MCF 10A (cell line): Measurements from ENCODE around the gene DHDH. TPM values are rescaled to one million over a fixed set of nuclear protein-coding genes. Genes with fewer than 3 reads are reported as not detected.
A peak's percentile ranks its signal among the peaks of the same experiment; 100 is the strongest.

Source experiments
- BruUV-seq: library from RNA; stranded (reverse); fragments of 400-500 nt; replicated peaks from 2 replicates; lab custom pipeline; 2021; lab: Mats Ljungman, UMichigan
- CTCF ChIA-PET: fragments of 300-600 bp; sonication (Branson Sonifier 250); formaldehyde crosslinking; extraction: SDS; loops from one replicate; lab custom pipeline; 2021; ENCODE audit warnings: antibody characterized with exemption, inconsistent platforms; lab: Yijun Ruan, JAX
- POLR2A ChIA-PET: fragments of 300-600, 350-650 bp; sonication (Branson Sonifier 250); formaldehyde crosslinking; extraction: SDS; loops from one replicate; lab custom pipeline; 2020; ENCODE audit warnings: antibody characterized with exemption, inconsistent platforms; lab: Yijun Ruan, JAX
- DNase-seq: peaks from one replicate; pipeline ENCODE4 v3.0.0-alpha.2; 2018; ENCODE audit not compliant: unreplicated experiment
- H3K27ac Mint-ChIP-seq: one replicate; pipeline ENCODE4 v1.8.0; 2022; ENCODE audit warnings: mild to moderate bottlenecking, low read depth, mixed read lengths; ENCODE audit not compliant: unreplicated experiment
- H3K27me3 Mint-ChIP-seq: one replicate; pipeline ENCODE4 v1.8.0; 2022; ENCODE audit warnings: mixed read lengths; ENCODE audit not compliant: insufficient read depth, unreplicated experiment
- H3K36me3 Mint-ChIP-seq: one replicate; pipeline ENCODE4 v1.8.0; 2022; ENCODE audit warnings: mild to moderate bottlenecking, moderate library complexity, mixed read lengths; ENCODE audit not compliant: insufficient read depth, unreplicated experiment
- H3K4me1 Mint-ChIP-seq: one replicate; pipeline ENCODE4 v1.8.0; 2022; ENCODE audit warnings: mixed read lengths; ENCODE audit not compliant: insufficient read depth, unreplicated experiment
- H3K4me3 Mint-ChIP-seq: one replicate; pipeline ENCODE4 v1.8.0; 2022; ENCODE audit warnings: mild to moderate bottlenecking, moderate library complexity, mixed read lengths; ENCODE audit not compliant: unreplicated experiment
- H3K9me3 Mint-ChIP-seq: one replicate; pipeline ENCODE4 v1.8.0; 2022; ENCODE audit warnings: mixed read lengths; ENCODE audit not compliant: unreplicated experiment
- CTCF ChIP-seq: fragments of 200-600 bp; IDR thresholded peaks from one replicate; pipeline ENCODE4 v1.8.0; 2022; ENCODE audit warnings: antibody characterized with exemption, mild to moderate bottlenecking; ENCODE audit not compliant: unreplicated experiment
- intact Hi-C: fragments of 100-400 bp; cut with micrococcal nuclease; formaldehyde crosslinking; loops from 2 replicates; pipeline ENCODE4 v1.14.1; 2022
- total RNA-seq: library from RNA; stranded (reverse); gene quantifications from 2 replicates; pipeline ENCODE4 v1.2.3, GENCODE V29; 2022

The DHDH gene
- total RNA-seq, 1 experiment from 2014 or later, result not detected

DNA sequence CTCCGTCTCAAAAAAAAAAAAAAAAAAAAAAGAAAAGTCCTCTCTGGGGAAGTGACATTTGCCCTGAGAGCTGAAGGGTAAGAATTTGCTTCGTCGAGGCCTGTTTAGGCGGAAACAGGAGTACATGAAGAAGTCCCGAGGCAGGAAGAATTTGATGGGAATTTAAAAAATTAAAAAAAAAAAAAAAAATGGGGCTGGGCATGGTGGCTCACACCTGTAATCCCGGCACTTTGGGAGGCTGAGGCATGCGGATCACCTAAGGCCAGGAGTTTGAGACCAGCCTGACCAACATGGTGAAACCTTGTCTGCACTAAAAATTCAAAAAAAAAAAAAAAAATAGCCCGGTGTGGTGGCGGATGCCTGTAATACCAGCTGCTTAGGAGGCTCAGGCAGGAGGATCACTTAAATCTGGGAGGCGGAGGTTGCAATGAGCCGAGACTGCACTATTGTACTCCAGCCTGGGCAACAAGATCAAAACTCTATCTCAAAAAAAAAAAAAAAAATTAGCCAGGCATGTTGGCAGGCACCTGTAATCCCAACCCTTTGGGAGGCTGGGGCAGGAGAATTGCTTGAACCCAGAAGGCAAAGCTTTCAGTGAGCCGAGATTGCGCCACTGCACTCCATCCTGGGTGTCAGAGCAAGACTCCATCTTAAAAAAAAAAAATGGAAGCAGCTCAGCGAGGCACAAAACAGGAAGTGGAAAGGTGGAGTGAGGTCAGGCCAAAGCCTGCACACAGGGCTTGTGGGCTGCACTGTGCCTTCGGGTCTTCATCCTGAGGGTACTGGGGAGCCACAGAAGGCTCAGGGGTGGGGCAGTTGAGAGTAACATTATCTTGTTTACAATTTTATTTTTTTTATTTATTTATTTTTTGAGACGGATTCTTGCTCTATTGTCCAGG is 26.1 kb downstream of the DHDH start:
- TF ChIP-seq CTCF, result no peak
- no peak overlapping the region for H3K4me3 Mint-ChIP-seq
- no peaks in the 10 kb centered on the region for H3K9me3 Mint-ChIP-seq
- intact Hi-C loops, result no loop called here
- CTCF ChIA-PET, result interaction anchor here (0.6 kb wide), 1 partner anchor 72 kb away, joined by 3 read pairs; no protein-coding TSS in a partner anchor
- peaks cover 65% of the 10 kb centered on the region for H3K36me3 Mint-ChIP-seq
- POLR2A ChIA-PET, result interaction anchor here (0.6 to 4.1 kb wide), 3 partner anchors 33 to 60 kb away, joined by 3 to 23 read pairs (median 5); partner anchors contain the start of genes GYS1, NUCB1 and RUVBL2
- no peaks in the 10 kb centered on the region for H3K27me3 Mint-ChIP-seq
- DNase-seq, result no peak
- H3K4me1 Mint-ChIP-seq, result peaks cover 31% of the 10 kb centered on the region
- BruUV-seq, result no TSS peak
- H3K27ac Mint-ChIP-seq, result no peak overlapping the region

DNA sequence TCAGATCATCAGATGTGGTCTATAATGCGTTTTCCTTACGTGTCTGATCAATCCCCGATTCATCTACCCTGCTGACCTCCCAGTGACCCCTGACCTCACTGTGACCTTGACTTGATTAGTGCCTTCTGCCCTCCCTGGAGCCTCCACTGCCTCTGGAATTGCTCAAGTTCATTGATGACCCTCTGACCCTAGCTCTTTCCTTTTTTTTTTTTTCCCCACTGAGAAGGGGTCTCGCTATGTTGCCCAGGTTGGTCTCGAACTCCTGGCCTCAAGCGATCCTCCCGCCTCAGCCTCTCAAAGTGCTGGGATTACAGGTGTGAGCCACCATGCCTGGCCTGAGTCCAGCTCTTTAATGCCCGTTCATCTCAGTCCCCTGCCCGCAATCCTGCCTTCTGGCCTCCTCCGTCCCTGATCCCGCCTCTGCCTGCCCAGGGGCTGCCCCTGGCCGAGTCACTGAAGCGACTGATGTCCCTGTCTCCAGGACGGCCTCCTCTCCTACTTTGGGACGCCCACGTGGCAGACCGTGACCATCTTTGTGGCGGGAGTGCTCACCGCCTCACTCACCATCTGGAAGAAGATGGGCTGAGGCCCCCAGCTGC is 27.7 kb downstream of the DHDH start:
- POLR2A ChIA-PET, result interaction anchor here (4.1 kb wide), 1 partner anchor 31 kb away, joined by 23 read pairs; the partner anchor contains the start of genes GYS1 and RUVBL2

DNA sequence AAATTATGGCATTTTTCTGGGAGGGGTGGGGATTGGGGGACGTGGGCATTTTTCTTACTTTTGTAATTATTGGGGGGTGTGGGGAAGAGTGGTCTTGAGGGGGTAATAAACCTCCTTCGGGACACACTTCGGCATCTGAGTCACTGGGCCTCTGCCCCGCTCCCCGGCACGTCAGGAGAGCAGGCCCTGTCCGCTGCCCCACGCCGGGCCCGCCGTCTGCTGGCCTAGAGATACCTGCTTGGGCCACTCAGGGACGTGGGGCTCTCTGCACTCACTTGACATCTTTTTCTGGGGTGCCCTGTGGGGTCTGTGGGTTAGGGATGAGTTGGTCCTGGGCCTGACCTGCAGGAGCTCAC is 28.2 kb downstream of the DHDH start:
- Mint-ChIP-seq H3K27ac (no peak overlapping the region), H3K27me3 (no peaks in the 10 kb centered on the region), H3K9me3 (no peaks in the 10 kb centered on the region), H3K4me3 (peak overlapping the region; percentile 21), H3K4me1 (peaks cover 34% of the 10 kb centered on the region), H3K36me3 (peaks cover 70% of the 10 kb centered on the region)
- intact Hi-C loops, result no loop called here
- CTCF ChIA-PET, result interaction anchor here (1.1 to 1.2 kb wide), 2 partner anchors 8 to 9 kb away, joined by 3 read pairs; no protein-coding TSS in a partner anchor
- POLR2A ChIA-PET, result interaction anchor here (0.7 to 4.1 kb wide), 3 partner anchors 9 to 90 kb away, joined by 3 to 23 read pairs (median 4); partner anchors contain the start of genes GYS1, PPP1R15A and RUVBL2
- no peak for DNase-seq
- no peak for TF ChIP-seq CTCF
- BruUV-seq, result no TSS peak

More for the DNA sequence above, 27.7 kb downstream of the DHDH start:
- CTCF ChIA-PET, result interaction anchor here (0.6 to 1.1 kb wide), 2 partner anchors 10 to 184 kb away, joined by 3 to 4 read pairs; no protein-coding TSS in a partner anchor
- no peak for DNase-seq
- H3K4me1 Mint-ChIP-seq, result peaks cover 30% of the 10 kb centered on the region
- no peak overlapping the region for H3K27ac Mint-ChIP-seq
- intact Hi-C loops, result no loop called here
- H3K27me3 Mint-ChIP-seq, result no peaks in the 10 kb centered on the region
- H3K36me3 Mint-ChIP-seq, result peaks cover 70% of the 10 kb centered on the region
- no peak overlapping the region for H3K4me3 Mint-ChIP-seq
- TF ChIP-seq CTCF, result no peak
- no peaks in the 10 kb centered on the region for H3K9me3 Mint-ChIP-seq
- BruUV-seq, result no TSS peak
